ENCODE data around the gene CORIN. TPM values are rescaled to one million over a fixed set of nuclear protein-coding genes. Genes with fewer than 3 reads are reported as not detected.

The CORIN gene
- polyA plus RNA-seq, 1 donor (not counting 4 experiments of a cell fraction or from before 2014, with no cell fraction given) = 0.14 TPM

DNA sequence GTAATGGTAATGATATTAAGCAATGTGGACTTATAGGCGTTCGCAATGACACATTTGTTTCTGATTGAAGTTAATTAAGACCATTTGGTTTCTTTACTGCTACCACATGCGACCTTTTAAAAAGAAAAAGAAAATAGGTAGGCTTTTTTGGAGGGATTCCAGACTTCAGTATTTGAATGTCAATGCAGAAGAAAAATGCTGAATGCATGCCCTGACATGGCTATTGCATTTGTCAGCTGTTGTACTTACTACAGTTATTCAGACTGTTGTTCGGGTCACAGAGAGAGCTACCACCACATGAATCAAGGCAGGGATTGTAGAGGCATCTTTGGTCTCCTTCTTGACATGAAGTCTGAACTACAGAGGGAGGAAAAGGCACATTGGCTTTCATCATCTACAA lies 163.7 kb downstream of the CORIN start:
- DNase-seq (ENCODE audit: low read depth, low spot score) (no peak), FAIRE-seq (peak; percentile 61)
- Histone ChIP-seq H2AFZ (ENCODE audit: control insufficient read depth, low read length) (no peak overlapping the region), H3K4me2 (ENCODE audit: control insufficient read depth, extremely low read depth, insufficient read depth, low read depth, low read length) (no peak overlapping the region), H3K36me3 (ENCODE audit: control insufficient read depth in 2 of 2, extremely low read depth in 1 of 2, insufficient read depth in 2 of 2, low read length in 2 of 2) (no peaks in the 10 kb centered on the region), H3K79me2 (ENCODE audit: control insufficient read depth, insufficient read depth, low read length) (no peaks in the 10 kb centered on the region), H3K9me3 (ENCODE audit: control insufficient read depth, low read depth, low read length) (no peaks in the 10 kb centered on the region), H3K4me3 (ENCODE audit: control insufficient read depth in 2 of 3, extremely low read depth in 1 of 3, insufficient read depth in 2 of 3, low read depth in 1 of 3, low read length in 3 of 3) (no peak overlapping the region), H3K27me3 (ENCODE audit: control insufficient read depth, extremely low read depth, insufficient read depth, low read length) (no peaks in the 10 kb centered on the region), H3K27ac (ENCODE audit: control insufficient read depth, insufficient read depth, low read length) (no peak overlapping the region), H3K4me1 (ENCODE audit: control insufficient read depth, extremely low read depth, insufficient read depth, low read length) (no peaks in the 10 kb centered on the region), H3K9ac (ENCODE audit: control insufficient read depth, extremely low read depth, insufficient read depth, low read length) (no peak overlapping the region), H4K20me1 (ENCODE audit: control insufficient read depth, extremely low read depth, insufficient read depth, low read length) (no peaks in the 10 kb centered on the region), H3K9me1 (ENCODE audit: control insufficient read depth, extremely low read depth, insufficient read depth, low read length) (no peaks in the 10 kb centered on the region)
- no peak for TF ChIP-seq EZH2 (IDR thresholded peaks at IDR 0.05; ENCODE audit: low read length)
- TF ChIP-seq, protein P1, sequence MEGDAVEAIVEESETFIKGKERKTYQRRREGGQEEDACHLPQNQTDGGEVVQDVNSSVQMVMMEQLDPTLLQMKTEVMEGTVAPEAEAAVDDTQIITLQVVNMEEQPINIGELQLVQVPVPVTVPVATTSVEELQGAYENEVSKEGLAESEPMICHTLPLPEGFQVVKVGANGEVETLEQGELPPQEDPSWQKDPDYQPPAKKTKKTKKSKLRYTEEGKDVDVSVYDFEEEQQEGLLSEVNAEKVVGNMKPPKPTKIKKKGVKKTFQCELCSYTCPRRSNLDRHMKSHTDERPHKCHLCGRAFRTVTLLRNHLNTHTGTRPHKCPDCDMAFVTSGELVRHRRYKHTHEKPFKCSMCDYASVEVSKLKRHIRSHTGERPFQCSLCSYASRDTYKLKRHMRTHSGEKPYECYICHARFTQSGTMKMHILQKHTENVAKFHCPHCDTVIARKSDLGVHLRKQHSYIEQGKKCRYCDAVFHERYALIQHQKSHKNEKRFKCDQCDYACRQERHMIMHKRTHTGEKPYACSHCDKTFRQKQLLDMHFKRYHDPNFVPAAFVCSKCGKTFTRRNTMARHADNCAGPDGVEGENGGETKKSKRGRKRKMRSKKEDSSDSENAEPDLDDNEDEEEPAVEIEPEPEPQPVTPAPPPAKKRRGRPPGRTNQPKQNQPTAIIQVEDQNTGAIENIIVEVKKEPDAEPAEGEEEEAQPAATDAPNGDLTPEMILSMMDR (optimal IDR thresholded peaks at IDR 0.05 in 1 of 3, IDR thresholded peaks at IDR 0.05 in 1 of 3, conservative IDR thresholded peaks at IDR 0.05 in 1 of 3; ENCODE audit: extremely low read depth in 1 of 3, insufficient read depth in 2 of 3, low read length in 3 of 3) = no peak
- dilution Hi-C loops (cut with MboI; ENCODE audit: extremely low pct_ligation_motif_present, low sequenced_read_pairs) = no loop called here

DNA sequence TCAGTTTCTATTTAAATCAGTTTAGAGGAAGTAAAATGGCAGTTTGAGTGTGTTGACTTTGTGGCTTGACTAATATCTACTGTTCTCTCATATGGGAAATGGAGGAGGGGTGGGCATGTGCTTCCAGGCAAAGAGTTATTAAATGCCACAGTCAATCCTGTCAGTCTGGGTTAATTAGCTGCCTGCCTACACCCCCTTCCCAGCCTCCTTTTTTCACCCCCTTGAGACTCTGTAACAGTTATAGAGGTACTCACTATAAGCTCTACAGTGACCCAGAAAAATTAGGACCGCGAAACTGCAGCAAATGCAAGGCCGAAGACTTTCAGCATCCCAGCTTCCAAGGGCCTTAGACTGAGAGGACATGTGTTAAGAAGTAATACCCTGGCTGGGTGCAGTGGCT lies 165.2 kb downstream of the CORIN start:
- no peak for FAIRE-seq

More for the DNA sequence above, 165.2 kb downstream of the CORIN start:
- Histone ChIP-seq H3K79me2 (ENCODE audit: control insufficient read depth, insufficient read depth, low read length) (no peaks in the 10 kb centered on the region), H3K9me1 (ENCODE audit: control insufficient read depth, extremely low read depth, insufficient read depth, low read length) (no peaks in the 10 kb centered on the region), H3K9ac (ENCODE audit: control insufficient read depth, extremely low read depth, insufficient read depth, low read length) (no peak overlapping the region), H3K4me3 (ENCODE audit: control insufficient read depth in 2 of 3, extremely low read depth in 1 of 3, insufficient read depth in 2 of 3, low read depth in 1 of 3, low read length in 3 of 3) (no peak overlapping the region), H2AFZ (ENCODE audit: control insufficient read depth, low read length) (no peak overlapping the region), H3K4me2 (ENCODE audit: control insufficient read depth, extremely low read depth, insufficient read depth, low read depth, low read length) (no peak overlapping the region), H3K4me1 (ENCODE audit: control insufficient read depth, extremely low read depth, insufficient read depth, low read length) (no peaks in the 10 kb centered on the region), H3K27me3 (ENCODE audit: control insufficient read depth, extremely low read depth, insufficient read depth, low read length) (no peaks in the 10 kb centered on the region), H3K9me3 (ENCODE audit: control insufficient read depth, low read depth, low read length) (no peaks in the 10 kb centered on the region), H4K20me1 (ENCODE audit: control insufficient read depth, extremely low read depth, insufficient read depth, low read length) (no peaks in the 10 kb centered on the region), H3K36me3 (ENCODE audit: control insufficient read depth in 2 of 2, extremely low read depth in 1 of 2, insufficient read depth in 2 of 2, low read length in 2 of 2) (no peaks in the 10 kb centered on the region), H3K27ac (ENCODE audit: control insufficient read depth, insufficient read depth, low read length) (no peak overlapping the region)
- no peak for DNase-seq (ENCODE audit: low read depth, low spot score)
- dilution Hi-C loops (cut with MboI; ENCODE audit: extremely low pct_ligation_motif_present, low sequenced_read_pairs) = no loop called here
- no peak for TF ChIP-seq EZH2 (IDR thresholded peaks at IDR 0.05; ENCODE audit: low read length)
- TF ChIP-seq, protein P1 (optimal IDR thresholded peaks at IDR 0.05 in 1 of 3, IDR thresholded peaks at IDR 0.05 in 1 of 3, conservative IDR thresholded peaks at IDR 0.05 in 1 of 3; ENCODE audit: extremely low read depth in 1 of 3, insufficient read depth in 2 of 3, low read length in 3 of 3) = no peak

Measured in keratinocyte (primary cell).